Endothelial cell (in vitro differentiated cells): Measurements from ENCODE around the gene CD244. TPM values are rescaled to one million over a fixed set of nuclear protein-coding genes. Genes with fewer than 3 reads are reported as not detected.

Experiments
- DNase-seq: peaks from one replicate; pipeline ENCODE4 v3.0.0; 2021; ENCODE audit warnings: low spot score
- H3K27ac Mint-ChIP-seq: one replicate; pipeline ENCODE4 v1.8.0; 2021; ENCODE audit warnings: mixed read lengths, inconsistent platforms; ENCODE audit not compliant: unreplicated experiment
- H3K27me3 Mint-ChIP-seq: one replicate; pipeline ENCODE4 v1.8.0; 2021; ENCODE audit warnings: mild to moderate bottlenecking, moderate library complexity, mixed read lengths, inconsistent platforms; ENCODE audit not compliant: unreplicated experiment
- H3K36me3 Mint-ChIP-seq: one replicate; pipeline ENCODE4 v1.8.0; 2021; ENCODE audit warnings: mild to moderate bottlenecking, low read depth, mixed read lengths, inconsistent platforms; ENCODE audit not compliant: unreplicated experiment
- H3K4me1 Mint-ChIP-seq: one replicate; pipeline ENCODE4 v1.8.0; 2021; ENCODE audit warnings: mild to moderate bottlenecking, mixed read lengths, inconsistent platforms; ENCODE audit not compliant: unreplicated experiment
- H3K4me3 Mint-ChIP-seq: one replicate; pipeline ENCODE4 v1.8.0; 2021; ENCODE audit warnings: mild to moderate bottlenecking, mixed read lengths, inconsistent platforms; ENCODE audit not compliant: unreplicated experiment
- H3K9me3 Mint-ChIP-seq: one replicate; pipeline ENCODE4 v1.8.0; 2021; ENCODE audit warnings: mixed read lengths, inconsistent platforms; ENCODE audit not compliant: unreplicated experiment
- total RNA-seq: library from RNA; stranded (reverse); fragmentation: NEBNext Ultra II Directional; extraction: Animal tissue kit (Norgen Biotek cat#: 25700); gene quantifications from one replicate; pipeline ENCODE4 v1.2.1, GENCODE V29; 2021; ENCODE audit not compliant: unreplicated experiment
- TF ChIP-seq, protein P1 (sequence below): fragments of 200-600 bp; sonication (generic); IDR thresholded peaks from one replicate; pipeline ENCODE4 v1.5.0; 2021; ENCODE audit warnings: antibody characterized with exemption; ENCODE audit not compliant: unreplicated experiment

CD244 gene
- total RNA-seq, 1 donor from 2014 or later, result 0.31 TPM

GRCh38 chr1:160855181-160855981 lies 7.3 kb downstream of the CD244 start:
- Mint-ChIP-seq H3K27me3 (no peaks in the 10 kb centered on the region), H3K27ac (no peak overlapping the region), H3K9me3 (no peaks in the 10 kb centered on the region), H3K36me3 (no peaks in the 10 kb centered on the region), H3K4me3 (no peak overlapping the region), H3K4me1 (no peaks in the 10 kb centered on the region)
- no peak for DNase-seq
- TF ChIP-seq, protein P1, sequence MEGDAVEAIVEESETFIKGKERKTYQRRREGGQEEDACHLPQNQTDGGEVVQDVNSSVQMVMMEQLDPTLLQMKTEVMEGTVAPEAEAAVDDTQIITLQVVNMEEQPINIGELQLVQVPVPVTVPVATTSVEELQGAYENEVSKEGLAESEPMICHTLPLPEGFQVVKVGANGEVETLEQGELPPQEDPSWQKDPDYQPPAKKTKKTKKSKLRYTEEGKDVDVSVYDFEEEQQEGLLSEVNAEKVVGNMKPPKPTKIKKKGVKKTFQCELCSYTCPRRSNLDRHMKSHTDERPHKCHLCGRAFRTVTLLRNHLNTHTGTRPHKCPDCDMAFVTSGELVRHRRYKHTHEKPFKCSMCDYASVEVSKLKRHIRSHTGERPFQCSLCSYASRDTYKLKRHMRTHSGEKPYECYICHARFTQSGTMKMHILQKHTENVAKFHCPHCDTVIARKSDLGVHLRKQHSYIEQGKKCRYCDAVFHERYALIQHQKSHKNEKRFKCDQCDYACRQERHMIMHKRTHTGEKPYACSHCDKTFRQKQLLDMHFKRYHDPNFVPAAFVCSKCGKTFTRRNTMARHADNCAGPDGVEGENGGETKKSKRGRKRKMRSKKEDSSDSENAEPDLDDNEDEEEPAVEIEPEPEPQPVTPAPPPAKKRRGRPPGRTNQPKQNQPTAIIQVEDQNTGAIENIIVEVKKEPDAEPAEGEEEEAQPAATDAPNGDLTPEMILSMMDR, result no peak

GRCh38 chr1:160853754-160854153 lies 8.9 kb downstream of the CD244 start:
- Mint-ChIP-seq H3K4me3 (no peak overlapping the region), H3K36me3 (no peaks in the 10 kb centered on the region)
- TF ChIP-seq, protein P1, result no peak

GRCh38 chr1:160853014-160853413 lies 9.7 kb downstream of the CD244 start:
- H3K4me3 Mint-ChIP-seq, result no peak overlapping the region
- H3K4me1 Mint-ChIP-seq, result no peaks in the 10 kb centered on the region
- no peak overlapping the region for H3K27ac Mint-ChIP-seq
- H3K27me3 Mint-ChIP-seq, result no peaks in the 10 kb centered on the region
- no peaks in the 10 kb centered on the region for H3K36me3 Mint-ChIP-seq
- H3K9me3 Mint-ChIP-seq, result no peaks in the 10 kb centered on the region
- TF ChIP-seq, protein P1, result no peak
- no peak for DNase-seq

More at GRCh38 chr1:160853754-160854153, 8.9 kb downstream of the CD244 start:
- Mint-ChIP-seq H3K9me3 (no peaks in the 10 kb centered on the region), H3K27ac (no peak overlapping the region), H3K27me3 (no peaks in the 10 kb centered on the region), H3K4me1 (no peaks in the 10 kb centered on the region)
- DNase-seq, result no peak

DNA sequence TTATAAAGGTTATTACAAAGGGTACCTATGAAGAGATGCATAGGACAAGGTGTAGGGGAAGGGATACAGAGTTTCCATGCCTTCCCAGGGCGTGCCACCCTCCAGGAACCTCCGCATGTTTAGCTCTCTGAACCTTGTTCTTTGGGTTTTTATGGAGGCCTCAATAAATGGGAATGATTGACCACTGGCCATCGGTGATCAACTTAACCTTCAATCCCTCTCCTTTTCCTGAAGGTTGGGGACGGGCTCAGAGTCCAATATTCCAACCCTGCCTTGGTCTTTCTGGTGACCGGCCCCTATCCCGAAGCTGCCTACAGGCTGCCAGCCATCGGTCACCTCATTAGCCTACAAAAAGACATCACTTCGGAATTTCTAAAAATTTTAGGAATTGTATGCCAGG lies 11.7 kb downstream of the CD244 start:
- H3K27ac Mint-ChIP-seq, result no peak overlapping the region
- no peaks in the 10 kb centered on the region for H3K9me3 Mint-ChIP-seq
- no peaks in the 10 kb centered on the region for H3K27me3 Mint-ChIP-seq
- H3K4me3 Mint-ChIP-seq, result no peak overlapping the region
- H3K36me3 Mint-ChIP-seq, result no peaks in the 10 kb centered on the region
- TF ChIP-seq, protein P1, result no peak
- H3K4me1 Mint-ChIP-seq, result no peaks in the 10 kb centered on the region
- no peak for DNase-seq

DNA sequence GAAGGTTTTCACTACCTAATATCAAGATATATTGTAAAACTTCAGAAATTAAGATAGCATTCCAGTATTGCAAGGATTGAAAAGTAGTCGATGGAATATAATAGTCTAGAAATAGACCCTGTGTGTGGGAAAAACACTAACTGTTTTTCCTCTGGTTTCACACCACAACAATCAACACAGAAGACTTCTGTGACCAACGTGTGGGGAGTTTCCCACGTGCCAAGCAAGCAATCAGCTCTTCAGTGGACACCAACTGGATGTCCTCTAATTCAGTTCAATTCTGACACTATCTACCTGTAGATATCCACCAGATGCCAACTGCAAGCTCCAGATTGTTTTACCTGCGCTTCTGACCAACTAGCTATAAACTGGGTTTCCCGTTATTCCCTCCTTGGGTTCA lies 12.1 kb downstream of the CD244 start:
- Mint-ChIP-seq H3K27me3 (no peaks in the 10 kb centered on the region), H3K9me3 (no peaks in the 10 kb centered on the region), H3K4me1 (no peaks in the 10 kb centered on the region), H3K27ac (no peak overlapping the region), H3K36me3 (no peaks in the 10 kb centered on the region), H3K4me3 (no peak overlapping the region)
- DNase-seq, result no peak
- TF ChIP-seq, protein P1, result no peak
